Activated CD4-positive, alpha-beta T cell treated with anti-CD3 and anti-CD28 coated beads, Interleukin-2, Interleukin-4, amounts not matched to agents 100 ng/mL and 50 ng/mL, durations not matched to agents 16 hours and 8 hours (primary cell): Measurements from ENCODE around the gene PPM1N.

Experiments used
- DNase-seq: peaks from one replicate; pipeline ENCODE4 v3.0.0-alpha.2; 2020; ENCODE audit warnings: low spot score

Gene PPM1N, protein sequence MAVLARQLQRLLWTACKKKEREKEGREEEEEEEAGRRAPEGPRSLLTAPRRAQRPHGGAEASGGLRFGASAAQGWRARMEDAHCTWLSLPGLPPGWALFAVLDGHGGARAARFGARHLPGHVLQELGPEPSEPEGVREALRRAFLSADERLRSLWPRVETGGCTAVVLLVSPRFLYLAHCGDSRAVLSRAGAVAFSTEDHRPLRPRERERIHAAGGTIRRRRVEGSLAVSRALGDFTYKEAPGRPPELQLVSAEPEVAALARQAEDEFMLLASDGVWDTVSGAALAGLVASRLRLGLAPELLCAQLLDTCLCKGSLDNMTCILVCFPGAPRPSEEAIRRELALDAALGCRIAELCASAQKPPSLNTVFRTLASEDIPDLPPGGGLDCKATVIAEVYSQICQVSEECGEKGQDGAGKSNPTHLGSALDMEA

DNA sequence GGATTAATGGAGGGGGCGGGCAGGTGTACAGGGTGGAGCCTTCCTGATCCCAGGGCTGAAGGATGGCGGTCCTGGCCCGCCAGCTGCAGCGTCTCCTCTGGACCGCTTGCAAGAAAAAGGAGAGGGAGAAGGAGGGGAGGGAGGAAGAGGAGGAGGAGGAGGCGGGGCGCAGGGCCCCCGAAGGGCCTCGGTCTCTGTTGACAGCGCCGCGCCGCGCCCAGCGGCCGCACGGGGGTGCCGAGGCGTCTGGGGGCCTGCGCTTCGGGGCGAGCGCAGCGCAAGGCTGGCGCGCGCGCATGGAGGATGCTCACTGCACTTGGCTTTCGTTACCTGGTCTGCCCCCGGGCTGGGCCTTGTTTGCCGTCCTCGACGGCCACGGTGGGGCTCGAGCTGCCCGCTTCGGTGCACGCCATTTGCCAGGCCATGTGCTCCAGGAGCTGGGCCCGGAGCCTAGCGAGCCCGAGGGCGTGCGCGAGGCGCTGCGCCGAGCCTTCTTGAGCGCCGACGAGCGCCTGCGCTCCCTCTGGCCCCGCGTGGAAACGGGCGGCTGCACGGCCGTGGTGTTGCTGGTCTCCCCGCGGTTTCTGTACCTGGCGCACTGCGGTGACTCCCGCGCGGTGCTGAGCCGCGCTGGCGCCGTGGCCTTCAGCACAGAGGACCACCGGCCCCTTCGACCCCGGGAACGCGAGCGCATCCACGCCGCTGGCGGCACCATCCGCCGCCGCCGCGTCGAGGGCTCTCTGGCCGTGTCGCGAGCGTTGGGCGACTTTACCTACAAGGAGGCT lies at the start of gene PPM1N:
TSS of gene PPM1N (plus strand) at position 33 of the 785 bp plus-strand sequence. CDS start at position 63, 30 bp downstream.
- DNase-seq = peak; percentile 62

DNA sequence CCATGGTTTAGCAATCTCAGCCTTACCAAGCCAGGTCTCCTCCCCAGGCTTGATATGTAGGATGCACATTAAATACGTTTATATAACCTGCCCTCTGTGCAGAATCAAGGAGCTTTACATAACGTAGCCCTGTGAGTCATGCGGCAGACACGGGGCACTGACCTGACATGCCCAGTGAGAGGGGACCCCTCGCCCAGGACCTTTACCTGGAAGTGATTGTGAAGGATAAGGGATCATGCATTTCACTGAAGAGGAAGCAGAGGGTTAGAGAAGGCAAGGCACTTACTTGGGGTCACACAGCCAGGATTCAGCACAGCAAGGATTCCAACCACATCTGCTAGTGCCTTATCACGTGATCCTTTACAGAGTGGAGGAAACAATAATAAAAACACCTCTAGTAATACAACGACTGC lies 49.4 kb upstream of the PPM1N start:
- DNase-seq = no peak

DNA sequence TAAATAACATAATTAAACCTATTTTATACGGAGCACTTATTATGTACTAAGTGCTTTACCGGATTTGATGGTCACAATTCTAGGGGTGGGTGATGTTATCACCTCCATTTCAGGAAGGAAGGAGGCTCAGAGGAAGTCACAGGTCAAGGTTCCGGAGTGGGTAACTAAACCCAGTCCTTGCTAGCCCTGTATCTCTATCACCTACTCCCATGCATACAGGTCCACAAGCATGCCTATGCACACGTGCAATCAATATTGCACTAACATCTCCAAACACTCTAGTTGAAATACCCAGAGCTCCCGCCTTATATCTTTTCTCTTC lies 48.3 kb upstream of the PPM1N start:
- peak; percentile 66 for DNase-seq

DNA sequence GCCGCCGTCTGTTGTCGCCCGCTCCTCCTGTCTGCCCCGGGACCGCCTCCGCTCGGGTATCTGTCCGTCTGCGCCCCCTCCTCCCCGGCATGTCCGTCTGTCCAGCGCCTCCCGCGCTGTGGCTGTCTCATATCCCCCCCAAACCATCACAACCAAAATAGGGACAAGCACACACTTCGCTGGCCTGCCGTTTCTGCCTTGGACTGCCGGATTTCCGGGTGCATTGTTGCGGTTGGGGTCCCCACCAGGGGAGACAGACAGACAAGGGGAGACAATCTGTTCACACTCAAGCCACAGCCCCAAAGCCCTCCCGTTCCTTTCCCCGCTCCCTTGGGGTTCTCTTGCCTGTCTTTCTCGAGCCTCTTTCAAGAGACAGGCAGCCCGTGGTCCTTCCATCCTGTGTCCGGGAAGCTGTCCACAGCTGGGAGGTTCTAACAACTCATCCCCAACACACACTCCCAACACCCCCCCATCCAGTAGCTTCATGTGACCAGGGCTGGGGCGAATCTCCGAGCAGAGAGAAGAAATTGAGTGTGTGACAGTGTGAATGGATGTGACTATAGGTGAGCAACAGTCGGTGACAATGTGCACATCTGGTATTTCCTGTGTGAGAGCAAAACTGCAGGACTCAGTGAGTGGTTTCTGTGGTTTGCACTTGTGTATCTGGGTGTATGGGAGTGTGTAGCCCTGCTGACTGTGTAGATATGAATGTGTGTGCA lies 47.0 kb upstream of the PPM1N start:
- DNase-seq = peak; percentile 65

DNA sequence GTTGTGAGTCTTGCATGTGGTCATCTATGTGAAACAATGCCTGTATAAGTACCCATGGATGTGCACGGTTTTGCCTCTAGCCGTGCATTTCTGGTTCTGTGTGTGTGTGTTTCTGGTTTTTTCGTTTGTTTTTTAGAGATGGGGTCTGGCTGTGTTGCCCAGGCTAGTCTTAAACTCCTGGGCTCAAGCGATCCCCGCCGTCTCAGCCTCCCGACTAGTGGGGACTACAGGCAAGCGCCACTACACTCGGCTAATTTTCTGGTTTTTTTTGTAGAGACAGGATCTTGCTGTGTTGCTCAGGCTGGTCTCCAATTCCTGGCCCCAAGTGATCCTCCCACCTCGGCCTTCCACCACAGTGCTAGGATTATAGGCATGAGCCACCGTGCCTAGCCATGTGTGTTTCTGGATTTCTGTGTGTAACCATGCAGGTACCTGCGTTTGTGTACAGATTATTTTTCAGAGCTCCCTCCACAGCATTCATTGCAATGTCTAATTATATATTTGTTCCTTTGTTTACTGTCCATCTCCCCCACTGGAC lies 46.3 kb upstream of the PPM1N start:
- DNase-seq = no peak

DNA sequence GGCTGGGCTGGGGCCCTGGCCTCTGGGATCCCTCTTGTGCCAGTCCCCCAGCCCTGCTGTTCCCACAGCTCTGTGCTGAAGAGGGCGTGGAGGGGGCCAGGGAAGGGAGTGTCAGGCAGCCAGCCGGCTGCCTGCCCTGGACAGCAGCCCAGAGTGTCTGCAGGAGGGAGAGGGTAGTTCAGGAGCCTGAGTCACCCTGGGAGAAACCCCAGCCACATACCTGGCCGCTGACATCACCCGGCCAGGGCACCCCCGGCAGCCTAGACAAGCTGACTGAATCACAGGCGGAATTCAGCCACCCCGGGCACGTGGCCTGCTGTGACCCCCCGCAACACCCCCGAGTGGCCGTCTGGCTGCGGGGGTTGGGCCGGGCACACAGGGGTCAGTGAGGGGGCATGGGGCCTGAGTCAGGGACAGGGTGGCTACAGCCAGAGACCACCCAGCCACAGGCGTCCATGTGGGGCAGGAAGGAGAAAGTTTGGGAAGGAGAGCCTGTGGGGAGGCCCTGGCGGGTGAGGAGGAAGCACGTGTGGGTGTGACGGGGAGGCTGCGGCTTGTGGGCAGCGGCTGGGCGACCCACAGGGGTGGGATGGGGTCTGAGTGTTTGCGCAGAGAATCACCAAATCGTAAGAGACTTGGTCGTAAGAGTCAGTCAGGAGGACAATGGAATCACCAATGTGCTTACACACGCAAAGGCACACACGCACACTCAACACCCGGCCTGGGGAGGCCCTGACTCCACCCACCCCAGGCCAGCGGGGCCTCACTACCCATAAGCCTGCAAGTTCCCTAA lies 42.3 kb upstream of the PPM1N start:
- peak; percentile 37 for DNase-seq

DNA sequence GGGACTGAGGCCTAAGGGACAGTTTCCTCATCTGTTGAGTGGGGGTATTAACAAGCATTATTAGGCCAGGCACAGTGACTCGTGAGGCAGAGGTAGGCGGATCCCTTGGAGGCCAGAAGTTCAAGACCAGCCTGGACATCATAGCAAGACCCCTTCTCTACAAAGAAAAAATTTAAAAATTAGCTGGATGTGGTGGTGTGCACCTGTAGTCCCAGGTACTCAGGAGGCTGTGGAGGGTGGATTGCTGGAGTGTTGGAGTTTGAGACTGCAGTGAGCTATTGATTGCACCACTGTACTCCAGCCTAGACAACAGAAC lies 41.8 kb upstream of the PPM1N start:
- no peak for DNase-seq

DNA sequence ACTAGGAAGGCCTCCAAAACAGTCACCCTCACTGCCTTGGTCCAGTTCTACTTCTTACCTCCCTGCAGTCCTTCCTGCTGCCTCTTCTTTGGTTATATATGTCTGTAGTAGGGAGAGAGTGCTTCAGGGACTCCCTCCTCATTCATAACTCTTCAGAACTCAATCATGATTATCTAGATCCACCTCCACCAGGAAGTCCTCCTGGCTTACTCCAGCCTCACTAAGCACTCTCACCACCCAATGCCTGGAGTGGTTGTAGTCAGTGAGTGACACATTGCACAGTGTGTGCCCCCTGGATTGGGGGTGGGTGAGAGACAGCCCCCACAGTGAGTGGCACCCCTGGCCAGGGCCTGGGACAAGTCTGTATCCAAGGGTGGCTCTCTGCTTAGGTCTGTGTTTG lies 40.5 kb upstream of the PPM1N start:
- DNase-seq = no peak

DNA sequence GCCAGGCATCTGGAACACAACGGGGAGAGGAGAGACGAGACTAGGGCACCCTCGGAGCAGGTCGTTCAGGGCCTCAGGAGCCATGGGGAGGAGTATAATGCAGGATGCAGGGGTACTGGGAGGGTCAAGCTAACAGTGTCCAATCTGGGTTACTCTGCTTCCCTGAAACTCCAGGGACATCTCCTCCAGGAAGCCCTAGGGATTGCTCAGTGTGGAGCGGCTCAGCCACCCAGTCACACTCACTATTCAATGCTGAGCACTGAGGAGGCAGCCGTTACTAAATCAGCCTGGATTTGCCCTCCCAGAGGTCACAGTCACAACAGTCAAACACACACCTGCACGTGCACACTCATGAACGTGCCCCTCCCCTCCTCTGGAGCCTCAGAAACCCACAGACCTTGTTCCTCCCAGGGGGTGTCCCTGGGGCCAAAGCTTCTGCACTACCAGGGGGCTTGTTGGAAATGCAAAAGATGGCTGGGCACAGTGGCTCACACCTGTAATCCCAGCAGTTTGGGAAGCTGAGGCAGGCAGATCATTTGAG lies 37.4 kb upstream of the PPM1N start:
- DNase-seq = no peak

DNA sequence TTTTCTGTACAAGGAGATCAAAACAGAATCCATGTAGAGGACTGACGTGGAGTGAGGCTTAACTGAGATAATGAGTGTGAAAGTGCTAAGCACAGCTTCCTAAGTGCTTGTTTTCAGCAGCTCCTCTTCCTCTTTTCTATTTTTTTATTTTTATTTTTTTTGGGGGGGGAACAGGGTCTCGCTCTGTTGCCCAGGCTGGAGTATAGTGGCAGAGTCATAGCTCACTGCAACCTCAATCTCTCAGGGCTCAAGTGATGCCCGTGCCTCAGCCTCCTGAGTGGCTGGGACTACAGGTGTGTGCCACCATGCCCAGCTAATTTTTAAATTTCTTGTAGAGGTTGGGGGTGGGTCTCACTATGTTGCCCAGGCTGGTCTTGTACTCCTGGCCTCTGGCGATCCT lies 36.1 kb upstream of the PPM1N start:
- DNase-seq = no peak

DNA sequence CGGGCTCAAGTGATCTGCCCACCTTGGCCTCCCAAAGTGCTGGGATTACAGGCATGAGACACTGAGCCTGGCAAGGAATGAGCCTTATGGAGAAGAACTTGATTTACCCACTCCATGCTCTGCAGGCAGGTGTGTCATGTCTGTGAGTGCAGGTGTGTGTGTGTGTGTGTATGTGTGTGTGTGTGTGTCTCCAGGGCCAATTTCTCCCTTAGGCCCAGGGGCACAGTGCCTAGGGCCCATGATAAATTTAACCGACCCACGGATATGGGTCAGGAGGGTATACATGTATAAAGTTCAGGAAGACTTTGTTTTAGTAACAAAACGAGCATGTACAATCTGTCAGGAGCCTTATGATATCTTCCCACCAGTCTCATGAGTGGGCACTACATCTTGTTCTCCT lies 35.0 kb upstream of the PPM1N start:
- no peak for DNase-seq

DNA sequence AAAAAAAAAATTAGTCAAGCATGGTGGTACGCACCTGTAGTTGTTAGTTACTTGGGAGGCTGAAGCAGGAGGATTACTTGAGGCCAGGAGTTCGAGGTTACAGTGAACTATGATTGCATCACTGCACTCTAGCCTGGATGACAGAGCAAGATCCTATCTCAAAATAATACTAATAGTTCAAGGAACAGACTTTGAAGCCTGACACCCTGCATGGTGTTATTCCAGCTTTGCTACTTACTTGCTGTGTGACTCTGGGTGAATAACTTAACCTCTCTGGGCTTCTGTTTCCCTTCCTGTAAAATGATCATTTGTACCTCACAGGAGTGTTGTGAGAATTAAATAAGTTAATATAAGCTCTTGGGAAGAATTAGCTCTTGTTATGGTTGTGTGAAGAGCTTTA lies 34.0 kb upstream of the PPM1N start:
- no peak for DNase-seq

DNA sequence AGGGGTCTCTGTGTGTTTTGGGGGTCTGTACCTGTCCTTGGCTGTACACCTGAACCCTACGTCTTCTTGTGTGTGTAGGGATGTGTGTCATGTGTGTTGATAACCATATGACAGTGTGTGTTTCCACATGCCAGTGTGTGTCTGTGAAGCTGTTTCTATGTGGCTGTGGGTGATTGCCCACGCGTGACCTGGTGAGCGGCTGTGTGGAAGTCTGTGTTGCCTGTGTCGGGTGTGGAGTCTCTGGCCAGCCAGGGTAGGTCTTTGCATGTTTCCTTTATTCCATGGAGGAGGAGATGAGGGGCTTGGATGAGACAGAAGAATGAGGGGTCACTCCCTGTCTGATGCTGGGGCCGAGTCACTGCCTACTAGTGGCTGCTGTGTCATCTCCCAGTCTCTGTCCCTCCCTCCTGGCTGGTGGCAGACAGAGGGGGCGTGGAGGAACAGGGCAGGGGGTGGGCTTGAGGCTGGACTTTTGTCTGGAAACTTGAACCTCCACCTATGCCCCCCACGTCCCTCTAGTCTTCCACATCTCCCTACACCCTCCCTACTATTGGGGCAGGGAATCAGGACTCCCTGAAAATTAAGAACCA lies 33.3 kb upstream of the PPM1N start:
- DNase-seq = no peak

DNA sequence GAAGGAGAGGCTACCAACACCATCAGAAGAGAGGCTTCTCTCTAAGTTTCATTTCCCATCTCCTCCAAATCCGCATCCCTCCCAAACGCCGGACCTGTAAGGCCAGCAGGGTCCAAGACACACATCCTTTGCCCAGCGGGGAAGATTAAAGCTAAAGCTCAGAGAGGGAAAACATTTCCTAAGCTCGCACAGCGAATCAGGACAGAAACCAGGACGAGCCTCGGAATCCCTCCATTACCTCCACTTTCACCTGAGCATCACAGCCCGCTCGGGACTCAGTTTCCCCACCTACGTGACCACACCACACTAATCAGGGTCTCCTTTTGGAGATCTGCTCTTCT lies 31.2 kb upstream of the PPM1N start:
- no peak for DNase-seq

DNA sequence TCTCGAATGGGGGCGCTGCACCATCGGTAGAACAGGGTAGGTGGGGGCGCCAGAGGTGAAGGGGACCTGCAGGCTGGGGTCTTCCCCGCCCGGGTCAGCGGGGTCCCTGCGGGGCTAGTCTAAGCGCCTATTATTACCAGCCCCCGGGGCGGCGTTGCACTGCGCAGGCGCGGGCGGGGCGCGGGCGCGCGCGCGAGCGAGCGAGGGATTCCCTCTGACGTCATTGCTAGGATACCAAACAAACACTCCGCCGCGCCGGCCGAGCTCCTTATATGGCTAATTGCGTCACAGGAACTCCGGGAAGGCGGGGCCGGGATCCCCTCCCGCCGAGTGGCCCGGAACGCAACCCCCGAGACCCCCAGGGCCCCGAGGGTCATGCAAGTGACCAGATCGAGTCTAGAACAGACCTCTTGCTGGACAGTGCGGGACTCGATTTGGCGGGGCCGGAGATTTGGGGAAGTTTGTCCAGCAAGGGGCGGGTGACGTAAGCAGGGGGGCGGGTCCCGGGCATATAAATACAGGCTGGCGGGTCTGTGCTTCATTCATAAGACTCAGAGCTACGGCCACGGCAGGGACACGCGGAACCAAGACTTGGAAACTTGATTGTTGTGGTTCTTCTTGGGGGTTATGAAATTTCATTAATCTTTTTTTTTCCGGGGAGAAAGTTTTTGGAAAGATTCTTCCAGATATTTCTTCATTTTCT lies 30.6 kb upstream of the PPM1N start, which contains the start of gene FOSB:
TSS of gene FOSB (plus strand) at position 541 of the 703 bp plus-strand sequence. CDS start 591 bp downstream, outside the sequence.
- DNase-seq = peak; percentile 94

DNA sequence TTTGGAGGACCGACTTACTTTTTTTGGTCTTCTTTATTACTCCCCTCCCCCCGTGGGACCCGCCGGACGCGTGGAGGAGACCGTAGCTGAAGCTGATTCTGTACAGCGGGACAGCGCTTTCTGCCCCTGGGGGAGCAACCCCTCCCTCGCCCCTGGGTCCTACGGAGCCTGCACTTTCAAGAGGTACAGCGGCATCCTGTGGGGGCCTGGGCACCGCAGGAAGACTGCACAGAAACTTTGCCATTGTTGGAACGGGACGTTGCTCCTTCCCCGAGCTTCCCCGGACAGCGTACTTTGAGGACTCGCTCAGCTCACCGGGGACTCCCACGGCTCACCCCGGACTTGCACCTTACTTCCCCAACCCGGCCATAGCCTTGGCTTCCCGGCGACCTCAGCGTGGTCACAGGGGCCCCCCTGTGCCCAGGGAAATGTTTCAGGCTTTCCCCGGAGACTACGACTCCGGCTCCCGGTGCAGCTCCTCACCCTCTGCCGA lies 30.0 kb upstream of the PPM1N start:
- peak; percentile 24 for DNase-seq

DNA sequence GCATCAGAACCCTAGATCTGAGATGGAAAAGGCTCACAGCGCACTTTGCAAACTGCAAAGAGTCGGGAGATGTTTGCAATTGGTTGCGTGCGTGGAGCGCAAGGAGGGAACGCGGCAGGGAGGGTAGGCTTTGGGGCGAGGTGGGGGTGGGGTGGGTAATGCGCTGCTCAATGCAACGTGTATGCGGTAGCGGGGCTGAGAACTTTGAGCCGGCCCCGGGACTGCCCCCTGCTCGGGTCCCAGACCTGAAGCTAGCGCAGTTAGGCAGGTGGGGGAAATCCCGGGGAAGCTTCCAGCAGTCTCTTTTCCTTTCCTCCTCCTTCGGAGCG lies 29.5 kb upstream of the PPM1N start:
- no peak for DNase-seq

DNA sequence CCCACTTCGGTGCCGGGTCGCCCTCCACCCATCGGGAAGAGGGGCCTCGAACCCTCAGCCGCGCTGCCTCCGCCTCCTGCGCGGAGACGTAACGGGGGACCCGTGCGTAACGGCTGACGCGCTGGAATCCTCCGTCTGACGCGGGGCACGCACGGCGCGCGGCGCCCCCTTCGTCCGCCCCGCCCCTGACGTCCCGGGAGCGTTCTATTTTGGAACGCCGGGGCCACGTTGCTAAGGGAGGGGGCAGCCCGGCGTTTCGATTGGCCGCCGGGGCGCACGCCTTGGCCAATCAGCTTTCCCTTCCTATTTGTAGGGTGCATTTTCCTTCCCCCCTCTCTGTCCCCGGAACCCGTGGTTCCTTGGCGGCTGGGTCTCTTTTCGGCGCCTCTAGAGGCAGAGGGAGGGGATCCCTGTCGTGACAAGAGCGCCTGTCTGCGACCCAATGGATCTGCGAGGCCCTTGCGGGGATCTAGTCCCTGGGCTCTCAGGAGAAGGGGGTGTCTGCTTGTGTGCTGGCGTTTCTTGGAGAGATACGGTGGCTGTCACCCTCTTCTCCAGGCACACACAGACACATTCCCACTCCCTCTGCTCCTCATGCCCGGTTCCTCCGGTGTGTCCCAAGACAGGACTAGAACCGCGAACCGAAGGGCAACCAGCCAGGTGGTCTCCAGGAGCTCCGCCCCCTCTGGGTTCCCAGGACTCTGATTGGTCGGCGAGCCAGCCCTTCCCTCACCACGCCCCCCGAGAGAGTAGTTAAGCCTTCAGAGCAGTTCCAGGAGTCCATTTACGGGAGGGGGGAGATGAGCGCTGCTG lies 28.9 kb upstream of the PPM1N start:
- DNase-seq = peak; percentile 95

DNA sequence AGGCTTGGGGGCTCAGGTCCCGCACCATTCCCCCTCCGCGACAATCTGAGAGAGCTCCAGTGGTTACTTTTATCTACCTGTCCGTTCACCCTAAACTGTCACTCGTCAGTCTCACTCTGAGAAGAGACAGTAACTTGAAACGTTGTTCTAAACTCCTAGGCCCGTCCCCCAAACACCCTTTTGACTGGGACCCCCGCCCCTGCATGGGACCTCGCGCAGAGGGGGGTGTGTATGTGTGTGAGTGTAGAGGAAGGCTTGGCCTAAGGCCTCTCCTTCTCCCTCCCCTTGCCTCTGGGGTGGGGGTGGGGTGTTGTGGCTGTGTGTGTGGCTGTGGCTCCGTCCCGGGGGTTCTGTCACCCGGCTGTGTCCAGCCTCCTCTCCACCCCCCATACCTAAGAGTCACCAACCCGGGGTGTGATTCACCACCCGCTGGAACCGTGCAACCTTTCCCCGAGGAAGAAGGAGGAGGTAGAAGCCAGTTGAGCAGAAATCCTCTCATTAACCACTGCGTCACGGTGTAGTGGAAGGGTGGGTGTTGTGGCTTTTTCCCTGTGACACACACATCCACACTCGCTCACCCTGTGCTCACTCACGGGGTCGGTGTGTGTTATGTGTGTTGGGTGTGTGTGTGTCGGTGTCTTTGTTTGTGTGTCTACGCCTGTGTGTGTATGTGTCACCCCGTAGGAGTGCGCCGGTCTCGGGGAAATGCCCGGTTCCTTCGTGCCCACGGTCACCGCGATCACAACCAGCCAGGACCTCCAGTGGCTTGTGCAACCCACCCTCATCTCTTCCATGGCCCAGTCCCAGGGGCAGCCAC lies 28.1 kb upstream of the PPM1N start:
- no peak for DNase-seq
